OCI-LY3 (cell line): ENCODE data around the gene CMC4.

Source experiments
- H2AFZ ChIP-seq: fragments of 200-600, 300-600 bp; shearing (Covaris generic); 2 replicates; pipeline ENCODE4 v1.6.0; 2014; ENCODE audit warnings: antibody characterized with exemption, low read depth, low read length
- H3K27ac ChIP-seq: fragments of 200-600, 300-600 bp; sonication (generic); 2 replicates; pipeline ENCODE4 v1.5.1; 2014; ENCODE audit warnings: mild to moderate bottlenecking, low read length, moderate library complexity, mixed read lengths
- H3K27me3 ChIP-seq: fragments of 200-600, 300-600 bp; sonication (generic); 2 replicates; pipeline ENCODE4 v1.6.1; 2014; ENCODE audit warnings: low read depth, low read length, mixed read lengths
- H3K36me3 ChIP-seq: fragments of 200-600, 300-600 bp; sonication (generic); replicated peaks from 2 replicates; pipeline ENCODE3; 2014; ENCODE audit warnings: low read depth, low read length, mixed read lengths
- H3K4me1 ChIP-seq: fragments of 300-600, 200-600 bp; sonication (generic); 2 replicates; pipeline ENCODE4 v1.6.1; 2014; ENCODE audit warnings: low read length, mixed read lengths
- H3K4me2 ChIP-seq: fragments of 200-600, 300-600 bp; sonication (generic); 2 replicates; pipeline ENCODE4 v1.6.1; 2014; ENCODE audit warnings: low read length, mixed read lengths
- H3K4me3 ChIP-seq: fragments of 300-600, 200-600 bp; sonication (generic); 2 replicates; pipeline ENCODE4 v1.5.1; 2014; ENCODE audit warnings: antibody characterized with exemption, mild to moderate bottlenecking, low read length, moderate library complexity
- H3K79me2 ChIP-seq: fragments of 300-600, 200-600 bp; shearing (Covaris generic); 2 replicates; pipeline ENCODE4 v1.6.1; 2014; ENCODE audit warnings: mild to moderate bottlenecking, low read length, mixed read lengths
- H3K9ac ChIP-seq: fragments of 300-600, 200-600 bp; shearing (Covaris generic); 2 replicates; pipeline ENCODE4 v1.6.0; 2014; ENCODE audit warnings: mild to moderate bottlenecking, low read length, moderate library complexity
- H3K9me3 ChIP-seq: fragments of 200-600, 300-600 bp; shearing (Covaris generic); 2 replicates; pipeline ENCODE4 v1.6.1; 2014; ENCODE audit warnings: low read length, mixed read lengths; ENCODE audit not compliant: insufficient read depth
- H4K20me1 ChIP-seq: fragments of 200-600, 300-600 bp; sonication (generic); 2 replicates; pipeline ENCODE4 v1.6.1; 2016; ENCODE audit warnings: low read length, mixed read lengths; ENCODE audit not compliant: insufficient read depth
- CTCF ChIP-seq: fragments of 200-600, 300-600 bp; sonication (generic); IDR thresholded peaks from 2 replicates; pipeline ENCODE4 v1.5.1; 2014; ENCODE audit warnings: antibody characterized with exemption, low read length, low read depth
- EZH2phosphoT487 ChIP-seq: fragments of 200-600 bp; shearing (Covaris generic); IDR thresholded peaks from 2 replicates; pipeline ENCODE4 v1.6.1; 2018; ENCODE audit warnings: antibody characterized with exemption, mixed run types, low read depth

CMC4 gene

GRCh38 chrX:155108427-155108826, 37.5 kb upstream of the CMC4 start:
- Histone ChIP-seq H4K20me1 (no peaks in the 10 kb centered on the region), H3K79me2 (no peaks in the 10 kb centered on the region), H3K4me3 (no peak overlapping the region), H3K4me2 (no peak overlapping the region), H2AFZ (no peak overlapping the region), H3K9ac (no peak overlapping the region), H3K27ac (no peak overlapping the region), H3K36me3 (peaks cover 24% of the 10 kb centered on the region), H3K4me1 (no peaks in the 10 kb centered on the region), H3K27me3 (no peaks in the 10 kb centered on the region), H3K9me3 (no peaks in the 10 kb centered on the region)
- TF ChIP-seq CTCF (no peak), EZH2phosphoT487 (no peak)

GRCh38 chrX:155105919-155106318, 35.0 kb upstream of the CMC4 start:
- no peak overlapping the region for H3K27ac ChIP-seq
- H3K9me3 ChIP-seq, result no peaks in the 10 kb centered on the region
- H3K9ac ChIP-seq, result no peak overlapping the region
- H3K4me1 ChIP-seq, result no peaks in the 10 kb centered on the region
- H3K4me2 ChIP-seq, result no peak overlapping the region
- peaks cover 18% of the 10 kb centered on the region for H3K36me3 ChIP-seq
- H4K20me1 ChIP-seq, result no peaks in the 10 kb centered on the region
- H2AFZ ChIP-seq, result no peak overlapping the region
- no peaks in the 10 kb centered on the region for H3K27me3 ChIP-seq
- no peak for TF ChIP-seq CTCF
- TF ChIP-seq EZH2phosphoT487, result no peak
- no peak overlapping the region for H3K4me3 ChIP-seq
- no peaks in the 10 kb centered on the region for H3K79me2 ChIP-seq

- Histone ChIP-seq H3K4me3 (no peak overlapping the region), H3K9ac (no peak overlapping the region), H3K27ac (no peak overlapping the region), H3K4me1 (peaks cover 3% of the 10 kb centered on the region; the same call in 1 of the 2 replicates), H4K20me1 (no peaks in the 10 kb centered on the region), H3K4me2 (no peak overlapping the region), H3K79me2 (no peaks in the 10 kb centered on the region), H2AFZ (no peak overlapping the region), H3K9me3 (no peaks in the 10 kb centered on the region), H3K36me3 (peaks cover 27% of the 10 kb centered on the region), H3K27me3 (no peaks in the 10 kb centered on the region)
- TF ChIP-seq EZH2phosphoT487 (no peak), CTCF (peak; percentile 73)
These were observed 23.6 kb upstream of the CMC4 start for GRCh38 chrX:155094468-155095061.

GRCh38 chrX:155086961-155087735, 16.2 kb upstream of the CMC4 start:
- H3K27me3 ChIP-seq, result no peaks in the 10 kb centered on the region
- H3K27ac ChIP-seq, result no peak overlapping the region
- no peaks in the 10 kb centered on the region for H3K79me2 ChIP-seq
- TF ChIP-seq EZH2phosphoT487 (no peak), CTCF (no peak)
- H3K4me3 ChIP-seq, result no peak overlapping the region
- H3K9me3 ChIP-seq, result no peaks in the 10 kb centered on the region
- H3K4me1 ChIP-seq, result no peaks in the 10 kb centered on the region
- H3K36me3 ChIP-seq, result peaks cover 13% of the 10 kb centered on the region
- no peak overlapping the region for H3K9ac ChIP-seq
- no peaks in the 10 kb centered on the region for H4K20me1 ChIP-seq
- no peak overlapping the region for H3K4me2 ChIP-seq
- no peak overlapping the region for H2AFZ ChIP-seq
